MM.1S (cell line): ENCODE results near the gene ARHGAP12.
A peak's percentile ranks its signal among the peaks of the same experiment; 100 is the strongest.

Experiments
- DNase-seq: peaks from one replicate; pipeline ENCODE4 v3.0.0-alpha.2; 2015
- H2AFZ ChIP-seq: fragments of 300-600 bp; sonication (generic); 2 replicates; pipeline ENCODE4 v1.6.0; 2016; ENCODE audit warnings: antibody characterized with exemption, low read length
- H3F3A ChIP-seq: fragments of 300-600 bp; sonication (generic); 2 replicates; pipeline ENCODE4 v1.6.1; 2016; ENCODE audit warnings: mild to moderate bottlenecking, antibody characterized with exemption, low read length, moderate library complexity, mixed read lengths; ENCODE audit not compliant: insufficient read depth
- H3K27ac ChIP-seq: fragments of 300-600 bp; sonication (generic); 2 replicates; pipeline ENCODE4 v1.5.1; 2016; ENCODE audit warnings: mild to moderate bottlenecking, low read length
- H3K27me3 ChIP-seq: fragments of 300-600 bp; sonication (generic); replicated peaks from 2 replicates; pipeline ENCODE4 v1.6.0; 2016; ENCODE audit warnings: low read length; ENCODE audit not compliant: insufficient read depth
- H3K36me3 ChIP-seq: fragments of 300-600 bp; sonication (generic); replicated peaks from 2 replicates; pipeline ENCODE4 v1.6.1; 2016; ENCODE audit warnings: mild to moderate bottlenecking, low read length, mixed read lengths; ENCODE audit not compliant: insufficient read depth
- H3K4me1 ChIP-seq: fragments of 300-600 bp; sonication (generic); 2 replicates; pipeline ENCODE4 v1.6.1; 2016; ENCODE audit warnings: low read length, mixed read lengths
- H3K4me2 ChIP-seq: fragments of 300-600 bp; sonication (generic); 2 replicates; pipeline ENCODE4 v1.6.0; 2016; ENCODE audit warnings: low read depth, low read length
- H3K4me3 ChIP-seq: fragments of 300-600 bp; sonication (generic); 2 replicates; pipeline ENCODE4 v1.5.1; 2016; ENCODE audit warnings: low read length, mixed read lengths
- H3K79me2 ChIP-seq: fragments of 300-600 bp; sonication (generic); 2 replicates; pipeline ENCODE4 v1.6.1; 2016; ENCODE audit warnings: mixed run types, low read length, mixed read lengths
- H3K9ac ChIP-seq: fragments of 300-600 bp; sonication (generic); 2 replicates; pipeline ENCODE4 v1.6.1; 2016; ENCODE audit warnings: low read length, mixed read lengths
- H3K9me2 ChIP-seq: fragments of 300-600 bp; sonication (generic); replicated peaks from 2 replicates; pipeline ENCODE4 v1.6.1; 2016; ENCODE audit warnings: mild to moderate bottlenecking, low read length, mixed read lengths; ENCODE audit not compliant: insufficient read depth
- H3K9me3 ChIP-seq: fragments of 300-600 bp; sonication (generic); replicated peaks from 2 replicates; pipeline ENCODE4 v1.6.1; 2016; ENCODE audit warnings: mild to moderate bottlenecking, low read length, mixed read lengths; ENCODE audit not compliant: insufficient read depth
- H4K20me1 ChIP-seq: fragments of 300-600 bp; sonication (generic); 2 replicates; pipeline ENCODE4 v1.6.1; 2016; ENCODE audit warnings: mild to moderate bottlenecking, low read length, moderate library complexity, mixed read lengths; ENCODE audit not compliant: insufficient read depth
- CTCF ChIP-seq: fragments of 300-600 bp; sonication (generic); IDR thresholded peaks from 2 replicates; pipeline ENCODE4 v1.5.1; 2016; ENCODE audit warnings: antibody characterized with exemption, low read length, mixed read lengths
- EZH2 ChIP-seq: fragments of 300-600 bp; sonication (generic); optimal IDR thresholded peaks from 2 replicates; pipeline ENCODE3; 2017; ENCODE audit warnings: low read depth, mild to moderate bottlenecking, antibody characterized with exemption, low read length, mixed read lengths
- EZH2phosphoT487 ChIP-seq: fragments of 300-600 bp; sonication (generic); IDR thresholded peaks from 2 replicates; pipeline ENCODE4 v1.6.1; 2018; ENCODE audit warnings: antibody characterized with exemption, low read length

Gene ARHGAP12

GRCh38 chr10:31927884-31928548, 615 bp downstream of the ARHGAP12 start:
- Histone ChIP-seq H3K27me3 (no peaks in the 10 kb centered on the region), H3K36me3 (no peaks in the 10 kb centered on the region), H3K79me2 (peaks cover 44% of the 10 kb centered on the region), H3K9me3 (no peaks in the 10 kb centered on the region), H2AFZ (peak overlapping the region; percentile 92), H3K4me2 (peak overlapping the region; percentile 70), H3K9me2 (no peaks in the 10 kb centered on the region), H3K27ac (no peak overlapping the region), H3F3A (peaks cover 24% of the 10 kb centered on the region), H3K4me1 (peaks cover 8% of the 10 kb centered on the region; the same call in 1 of the 2 replicates), H4K20me1 (no peaks in the 10 kb centered on the region), H3K4me3 (peak overlapping the region; percentile 90), H3K9ac (peak overlapping the region; percentile 32; the same call in 1 of the 2 replicates)
- TF ChIP-seq CTCF (peak; percentile 35), EZH2phosphoT487 (no peak)
- peak; percentile 48 for DNase-seq

GRCh38 chr10:31927565-31927883, 1.1 kb downstream of the ARHGAP12 start:
- Histone ChIP-seq H2AFZ (peak overlapping the region; percentile 92), H3K27me3 (no peaks in the 10 kb centered on the region), H3F3A (peaks cover 24% of the 10 kb centered on the region), H3K9me3 (no peaks in the 10 kb centered on the region), H3K4me1 (peaks cover 8% of the 10 kb centered on the region; the same call in 1 of the 2 replicates), H3K4me3 (peak overlapping the region; percentile 90), H3K9me2 (no peaks in the 10 kb centered on the region), H4K20me1 (no peaks in the 10 kb centered on the region), H3K27ac (no peak overlapping the region), H3K4me2 (peak overlapping the region; percentile 70), H3K36me3 (no peaks in the 10 kb centered on the region), H3K9ac (peak overlapping the region; percentile 32; the same call in 1 of the 2 replicates), H3K79me2 (peaks cover 49% of the 10 kb centered on the region)
- DNase-seq, result peak; percentile 47
- TF ChIP-seq EZH2, result no peak
- TF ChIP-seq CTCF, result no peak
- TF ChIP-seq EZH2phosphoT487, result no peak

- peak overlapping the region; percentile 92 for H2AFZ ChIP-seq
- H3K36me3 ChIP-seq, result no peaks in the 10 kb centered on the region
- H3K4me1 ChIP-seq, result peaks cover 8% of the 10 kb centered on the region; the same call in 1 of the 2 replicates
- no peak for DNase-seq
- H3K4me3 ChIP-seq, result peak overlapping the region; percentile 90
- no peaks in the 10 kb centered on the region for H3K27me3 ChIP-seq
- H3K9ac ChIP-seq, result peak overlapping the region; percentile 32; the same call in 1 of the 2 replicates
- H3K27ac ChIP-seq, result no peak overlapping the region
- H3K9me3 ChIP-seq, result no peaks in the 10 kb centered on the region
- peak overlapping the region; percentile 70 for H3K4me2 ChIP-seq
- no peaks in the 10 kb centered on the region for H4K20me1 ChIP-seq
- peaks cover 50% of the 10 kb centered on the region for H3K79me2 ChIP-seq
- peaks cover 24% of the 10 kb centered on the region for H3F3A ChIP-seq
- TF ChIP-seq EZH2 (no peak), CTCF (no peak), EZH2phosphoT487 (no peak)
- no peaks in the 10 kb centered on the region for H3K9me2 ChIP-seq
These were observed 1.7 kb downstream of the ARHGAP12 start for GRCh38 chr10:31926765-31927564.
